Activated T-cell treated with anti-CD3 and anti-CD28 coated beads for 4 hours (primary cell): ENCODE data around the gene TUBAL3.

Experiments used
- DNase-seq: peaks from one replicate; pipeline ENCODE4 v3.0.0-alpha.2; 2020

TUBAL3 gene

DNA sequence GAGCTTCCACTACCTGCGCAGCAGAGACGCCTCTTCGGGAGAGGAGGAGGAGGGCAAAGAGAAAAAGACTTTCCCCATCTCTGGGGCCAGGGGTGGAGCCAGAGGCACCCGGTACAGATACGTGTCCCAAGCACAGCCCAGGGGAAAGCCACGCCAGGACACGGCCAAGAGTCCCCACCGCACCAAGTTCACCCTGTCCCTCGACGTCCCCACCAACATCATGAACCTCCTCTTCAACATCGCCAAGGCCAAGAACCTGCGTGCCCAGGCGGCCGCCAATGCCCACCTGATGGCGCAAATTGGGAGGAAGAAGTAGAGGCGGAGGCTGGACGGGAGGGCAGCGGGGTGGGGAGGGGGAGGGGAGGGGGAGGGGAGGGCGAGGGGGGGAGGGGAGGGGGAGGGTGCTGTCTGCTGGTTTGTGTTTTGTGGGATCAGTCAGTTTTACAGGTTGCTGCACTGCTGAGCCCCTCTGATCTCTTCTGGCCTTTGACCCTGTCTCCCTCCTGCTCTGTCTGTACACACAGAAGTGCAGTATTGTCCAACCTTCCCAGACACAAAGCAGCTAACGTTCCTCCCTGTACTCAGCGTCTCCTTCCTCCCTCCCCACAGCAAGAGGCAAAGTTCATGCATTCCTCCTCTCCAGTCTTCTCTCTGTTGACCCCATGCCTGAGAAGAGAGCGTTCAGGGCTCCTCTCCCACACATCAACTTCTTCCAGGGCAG, 30.6 kb downstream of the TUBAL3 start:
- no peak for DNase-seq

DNA sequence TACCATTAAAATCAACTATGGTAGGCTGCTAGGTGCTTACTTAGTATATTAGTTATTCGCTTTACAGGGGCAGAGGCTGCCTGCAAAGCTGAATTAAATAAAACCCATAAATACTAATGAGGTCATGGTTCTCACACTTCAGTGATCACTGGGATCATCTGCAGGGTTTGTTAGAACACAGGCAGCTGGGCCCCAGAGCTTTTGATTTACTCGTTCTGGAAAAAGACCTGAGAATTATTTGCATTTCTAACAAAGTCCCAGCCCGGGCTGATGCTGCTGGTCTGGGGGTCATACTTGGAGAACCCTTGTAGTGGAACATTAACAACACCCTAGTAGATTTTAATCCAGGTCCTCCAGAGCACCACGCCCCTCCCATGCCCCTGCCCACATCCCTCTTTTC, 31.3 kb downstream of the TUBAL3 start:
- no peak for DNase-seq

DNA sequence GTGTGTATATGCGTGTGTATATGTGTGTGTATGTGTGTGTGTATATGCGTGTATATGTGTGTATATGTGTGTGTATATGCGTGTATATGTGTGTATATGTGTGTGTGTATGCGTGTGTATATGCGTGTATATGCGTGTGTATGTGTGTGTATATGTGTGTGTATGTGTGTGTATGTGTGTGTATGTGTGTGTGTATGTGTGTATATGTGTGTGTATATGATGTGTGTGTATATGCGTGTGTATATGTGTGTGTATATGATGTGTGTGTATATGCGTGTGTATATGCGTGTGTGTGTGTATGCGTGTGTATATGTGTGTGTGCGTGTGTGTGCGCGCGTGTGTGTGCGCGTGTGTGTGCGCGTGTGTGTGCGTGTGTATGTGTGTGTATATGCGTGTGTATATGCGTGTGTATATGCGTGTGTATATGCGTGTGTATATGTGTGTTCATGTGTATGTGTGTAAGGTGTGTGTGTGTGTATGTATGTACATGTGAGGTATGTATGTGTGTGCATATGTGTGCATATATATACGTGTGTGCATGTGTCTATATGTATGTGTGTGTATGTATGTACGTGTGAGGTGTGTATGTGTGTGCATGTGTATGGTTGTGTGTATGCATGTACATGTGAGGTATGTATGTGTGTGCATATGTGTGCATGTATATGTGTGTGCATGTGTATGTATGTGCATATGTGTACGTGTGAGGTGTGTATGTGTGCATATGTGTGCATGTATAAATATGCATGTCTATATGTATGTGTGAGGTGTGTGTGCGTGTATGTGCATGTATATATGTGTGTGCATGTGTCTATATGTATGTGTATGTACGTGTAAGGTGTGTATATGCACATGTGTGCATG, 33.9 kb downstream of the TUBAL3 start:
- no peak for DNase-seq

DNA sequence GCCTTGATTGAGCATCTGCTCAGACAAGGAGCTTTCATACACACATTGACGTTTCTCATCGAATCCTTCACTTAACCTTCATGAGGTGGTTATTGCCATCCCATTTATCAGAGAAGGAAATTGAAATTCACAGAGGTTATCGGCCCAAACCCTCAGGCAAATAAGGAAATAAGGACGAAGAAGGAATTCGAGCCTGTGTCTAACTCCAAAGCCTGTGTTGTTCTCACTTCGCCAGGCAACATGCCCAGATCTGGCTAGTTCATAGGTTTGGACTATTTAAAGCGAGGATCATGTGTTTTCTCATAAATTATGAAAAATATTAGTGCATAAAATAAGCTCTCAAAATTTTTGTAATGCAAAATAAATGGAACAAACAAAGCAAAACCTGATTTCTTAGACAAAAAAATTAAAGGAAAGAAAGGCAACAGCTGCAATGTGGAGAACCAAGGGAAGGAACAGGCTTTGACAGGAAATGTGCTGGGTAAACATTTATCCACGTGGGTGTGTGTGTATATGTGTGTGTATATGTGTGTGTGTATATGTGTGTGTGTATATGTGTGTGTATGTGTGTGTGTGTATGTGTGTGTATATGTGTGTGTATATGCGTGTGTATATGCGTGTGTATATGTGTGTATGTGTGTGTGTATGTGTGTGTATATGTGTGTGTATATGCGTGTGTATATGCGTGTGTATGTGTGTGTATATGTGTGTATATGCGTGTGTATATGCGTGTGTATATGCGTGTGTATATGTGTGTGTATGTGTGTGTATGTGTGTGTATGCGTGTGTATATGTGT, 35.1 kb downstream of the TUBAL3 start:
- no peak for DNase-seq

DNA sequence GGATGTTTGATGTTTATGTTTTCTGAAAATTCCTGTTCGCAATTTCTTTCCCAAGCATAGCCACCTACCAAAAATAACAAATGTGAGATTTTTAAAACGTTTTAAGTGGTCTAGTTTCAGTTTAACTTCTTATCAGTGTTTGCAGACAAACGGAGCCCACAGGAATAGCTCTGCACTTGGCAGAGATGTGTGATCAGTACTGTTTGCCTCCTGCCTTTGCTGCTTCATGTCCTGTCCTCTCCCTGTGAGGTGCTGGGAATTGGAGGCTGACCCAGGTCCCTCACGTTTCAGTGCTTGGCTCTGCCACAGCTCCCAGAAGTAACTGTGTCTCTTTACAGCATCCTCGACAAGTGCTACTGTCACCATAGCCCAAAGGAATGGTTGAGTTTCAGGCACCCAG, 38.7 kb downstream of the TUBAL3 start:
- no peak for DNase-seq

DNA sequence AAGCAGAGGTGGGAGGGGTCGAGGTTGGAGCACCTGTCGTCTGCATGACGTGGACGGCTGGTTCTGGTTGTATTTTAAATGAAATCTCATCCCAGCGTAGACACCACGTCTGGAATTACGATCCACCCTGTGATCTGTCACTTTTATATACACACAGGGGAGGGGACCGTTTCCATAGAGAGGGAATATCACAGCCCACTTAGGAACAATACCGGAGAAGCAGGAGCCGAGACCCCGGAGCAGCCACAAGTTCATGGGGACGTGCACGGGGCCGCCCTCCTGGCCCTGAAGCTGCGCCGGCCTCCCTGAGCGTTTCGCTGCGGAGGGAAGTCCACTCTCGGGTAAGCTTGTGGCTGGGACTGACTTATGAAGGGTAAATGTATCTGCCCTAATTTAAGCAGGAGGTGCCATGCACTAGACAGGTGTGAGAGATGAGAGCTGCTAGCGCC, 39.7 kb downstream of the TUBAL3 start, which contains the start of gene UCN3:
TSS of gene UCN3 (plus strand) at position 77 of the 449 bp plus-strand sequence. CDS start 8,755 bp downstream, outside the sequence.
- DNase-seq, result no peak

DNA sequence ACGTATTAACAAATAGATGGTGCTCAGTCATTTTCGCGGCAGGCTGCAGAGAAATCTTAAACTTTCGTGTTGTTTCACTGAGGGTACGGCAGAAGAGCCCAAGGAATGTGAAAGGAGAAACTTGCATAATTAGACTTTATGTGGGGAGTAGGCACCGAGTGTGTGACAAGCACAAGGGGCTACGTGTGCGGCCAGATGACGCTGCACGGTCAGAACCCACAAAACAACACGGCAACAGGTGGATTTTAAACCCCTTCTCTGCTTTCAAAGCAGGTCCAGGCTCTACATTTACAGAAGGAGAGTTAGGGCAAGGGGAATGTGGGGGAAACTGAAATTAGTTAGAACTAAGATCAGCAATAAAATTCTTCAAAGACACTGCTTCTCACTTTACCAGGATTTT, 40.3 kb downstream of the TUBAL3 start:
- no peak for DNase-seq

DNA sequence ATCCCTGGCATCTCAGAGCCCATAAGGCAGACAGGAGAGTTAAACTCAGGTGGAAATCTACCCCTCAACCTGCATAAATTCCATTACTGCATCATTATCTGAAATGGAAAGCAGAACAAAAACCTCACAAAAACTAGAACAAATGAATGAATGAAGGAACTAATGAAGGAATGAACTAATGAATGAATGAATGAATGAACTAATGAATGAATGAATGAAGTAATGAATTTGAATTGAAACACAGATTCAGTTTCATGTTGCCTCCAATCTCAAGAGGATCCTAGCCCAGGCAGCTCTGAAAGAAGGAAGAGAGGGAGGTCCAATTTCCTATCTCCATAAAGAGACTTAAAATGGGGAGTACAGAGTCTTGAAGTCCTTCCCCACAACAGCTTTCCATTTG, 41.8 kb downstream of the TUBAL3 start:
- DNase-seq, result no peak

DNA sequence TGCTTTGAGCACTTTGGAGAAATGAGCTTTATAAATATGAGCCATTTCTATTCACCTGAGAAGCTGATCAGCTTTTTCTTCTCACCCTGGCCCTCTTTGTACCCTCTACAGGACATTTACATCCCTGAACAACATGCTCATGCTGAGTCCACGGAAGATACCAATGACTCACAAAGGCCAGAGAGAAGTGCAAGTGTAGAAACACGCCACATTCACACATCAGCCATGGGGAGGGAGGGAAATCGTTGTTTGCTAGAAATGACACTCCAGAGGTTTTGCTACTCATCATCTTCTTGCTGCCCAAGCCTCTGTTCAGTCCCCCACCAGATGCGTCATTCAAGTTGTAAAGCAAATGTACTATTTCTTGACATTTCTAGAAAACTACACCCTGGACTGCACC, 42.7 kb downstream of the TUBAL3 start:
- no peak for DNase-seq

DNA sequence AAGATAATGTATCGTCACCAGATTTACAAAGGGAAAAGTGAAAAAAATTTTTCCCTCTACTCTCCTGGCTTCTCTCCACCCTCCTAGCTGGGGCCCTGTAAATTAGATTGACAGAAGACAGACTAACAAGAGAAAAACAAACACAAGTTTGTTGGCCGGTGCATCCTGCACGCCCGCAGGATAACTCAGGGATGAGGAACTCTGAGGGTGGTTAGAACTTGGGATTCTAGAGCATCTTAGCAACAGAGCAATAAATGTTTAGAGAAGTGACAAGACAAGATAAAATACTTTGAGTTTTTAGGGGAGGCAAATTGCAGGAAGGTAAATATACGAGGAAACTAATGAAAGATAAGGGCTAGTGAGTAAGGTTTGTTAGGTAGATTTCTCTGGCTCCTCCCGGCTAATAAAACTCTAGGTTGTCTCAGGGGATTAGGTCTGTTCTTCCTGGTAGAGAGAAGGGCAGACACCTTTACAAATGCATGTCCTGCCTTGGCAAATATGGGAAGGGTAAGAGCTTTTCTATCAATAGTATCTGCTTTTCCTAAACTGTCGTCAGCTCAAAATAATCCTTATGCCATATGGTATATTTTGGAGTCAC, 44.2 kb downstream of the TUBAL3 start:
- no peak for DNase-seq

DNA sequence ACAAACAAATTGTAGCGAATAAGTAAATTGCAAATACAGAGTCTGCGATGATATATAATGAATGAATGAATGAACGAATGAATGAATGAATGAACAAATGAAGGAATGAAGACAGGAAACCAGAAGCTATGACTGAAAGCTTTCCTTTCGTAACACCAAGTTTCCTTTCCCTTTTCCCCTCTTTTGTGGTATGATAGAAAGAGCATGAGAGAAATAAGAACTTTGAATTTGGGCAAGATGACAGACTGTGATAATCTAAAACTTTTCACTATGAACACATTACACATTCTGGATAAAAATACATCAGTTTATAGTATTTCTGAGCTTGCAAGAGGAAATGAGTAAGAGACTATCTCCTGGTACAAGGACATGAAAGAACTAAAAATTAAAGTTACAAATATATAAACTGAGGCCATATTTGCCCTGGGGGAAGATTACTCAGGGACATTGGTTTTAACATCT, 48.3 kb downstream of the TUBAL3 start:
- DNase-seq, result no peak

DNA sequence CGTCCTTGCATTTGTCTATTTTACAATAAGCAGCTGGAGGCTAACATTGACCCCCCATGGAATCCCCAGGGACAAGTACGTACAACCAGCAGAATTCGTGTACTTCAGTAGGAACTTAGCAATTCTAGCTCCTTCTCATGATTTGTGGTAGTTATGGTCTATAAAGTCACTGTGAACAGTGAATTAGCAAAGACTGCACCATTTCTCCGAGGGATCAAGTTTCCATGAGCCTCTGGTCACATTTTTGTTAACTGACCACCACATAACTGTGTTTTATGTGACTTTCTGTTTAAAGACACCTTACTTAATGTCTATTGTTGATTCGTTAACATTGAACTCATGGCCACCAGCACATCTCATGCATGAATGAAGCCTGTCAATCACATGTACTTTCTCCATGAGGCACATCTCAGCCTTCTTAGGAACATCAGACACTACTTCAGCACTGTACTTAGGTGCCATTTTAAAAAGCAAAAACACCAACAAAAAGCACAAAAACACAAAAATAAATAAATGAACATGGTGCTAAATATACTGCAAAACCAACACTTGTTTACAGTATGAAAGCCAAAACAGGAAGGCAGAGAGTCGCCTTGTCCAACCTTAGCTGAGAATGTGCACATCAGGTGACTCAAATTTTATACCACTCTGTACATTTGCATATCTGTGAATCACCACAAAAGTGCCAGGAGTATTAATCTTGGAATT, 48.9 kb downstream of the TUBAL3 start:
- no peak for DNase-seq

DNA sequence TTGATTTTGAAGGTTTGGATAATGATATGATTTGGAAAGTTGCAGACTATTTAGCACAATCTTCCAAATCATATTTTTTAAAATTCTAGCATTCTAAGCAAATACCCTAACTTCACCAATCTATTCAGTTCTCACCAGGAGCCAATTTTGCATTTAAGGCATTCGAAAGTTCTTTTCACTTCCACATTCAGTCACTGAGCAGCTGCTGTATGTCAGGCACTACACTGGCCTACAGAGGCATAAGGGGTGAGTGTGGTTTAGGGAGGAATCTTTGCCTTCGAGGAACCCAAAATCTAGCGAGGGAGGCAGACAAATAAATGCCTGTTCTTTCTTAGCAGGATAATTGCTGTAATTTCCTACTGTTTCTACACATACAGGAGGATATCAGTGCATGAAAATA, 50.6 kb downstream of the TUBAL3 start:
- DNase-seq, result no peak

DNA sequence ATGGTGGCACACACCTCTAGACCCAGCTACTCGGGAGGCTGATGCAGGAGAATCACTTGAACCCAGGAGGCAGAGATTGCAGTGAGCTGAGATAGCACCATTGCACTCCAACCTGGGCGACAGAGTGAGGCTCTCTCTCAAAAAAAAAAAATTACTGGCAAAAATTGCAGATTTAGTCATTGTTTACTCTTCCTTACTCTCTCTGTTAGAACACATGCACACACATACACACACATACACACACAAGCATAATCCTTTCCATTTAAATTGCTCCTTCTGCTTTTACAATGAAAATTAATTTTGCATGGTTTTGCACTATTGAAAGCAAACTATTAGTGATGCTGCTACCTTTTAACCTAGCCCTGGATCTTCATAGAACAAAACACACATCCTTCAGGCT, 55.3 kb downstream of the TUBAL3 start:
- no peak for DNase-seq

DNA sequence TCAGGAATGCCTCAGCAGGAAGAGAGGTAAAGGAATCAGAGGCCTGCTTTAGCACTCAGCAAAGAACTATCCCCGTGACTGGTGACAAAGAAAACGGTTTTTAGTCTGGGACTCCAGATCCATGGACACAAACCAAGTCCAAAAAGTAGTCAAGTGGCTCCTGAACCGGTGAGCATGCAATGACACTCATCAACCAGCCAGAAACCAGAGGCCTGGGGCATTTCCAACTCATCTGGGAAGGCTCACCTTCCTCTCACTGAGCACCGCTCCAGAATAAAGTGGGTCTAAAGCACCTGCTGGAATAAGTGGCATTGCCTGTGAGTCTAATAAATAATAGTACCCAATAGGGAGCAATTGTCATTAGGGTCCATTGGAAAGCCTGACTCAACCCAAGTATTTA, 57.7 kb downstream of the TUBAL3 start:
- no peak for DNase-seq

DNA sequence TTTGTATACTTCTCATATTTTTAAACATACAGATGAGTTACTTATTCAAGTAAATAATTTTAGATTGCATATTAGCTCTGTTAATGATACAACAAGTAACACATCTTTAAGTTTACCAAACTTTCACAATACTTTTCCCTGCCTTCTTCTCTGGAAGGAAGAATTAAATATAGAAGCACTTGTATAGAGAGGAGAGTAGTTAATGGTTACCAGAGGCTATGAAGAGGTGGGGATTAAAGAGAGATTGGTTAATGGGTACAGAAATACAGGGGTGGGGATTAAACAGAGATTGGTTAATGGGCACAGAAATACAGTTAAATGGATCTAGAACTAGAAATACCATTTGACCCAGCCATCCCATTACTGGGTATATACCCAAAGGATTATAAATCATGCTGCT, 59.9 kb downstream of the TUBAL3 start:
- DNase-seq, result no peak

DNA sequence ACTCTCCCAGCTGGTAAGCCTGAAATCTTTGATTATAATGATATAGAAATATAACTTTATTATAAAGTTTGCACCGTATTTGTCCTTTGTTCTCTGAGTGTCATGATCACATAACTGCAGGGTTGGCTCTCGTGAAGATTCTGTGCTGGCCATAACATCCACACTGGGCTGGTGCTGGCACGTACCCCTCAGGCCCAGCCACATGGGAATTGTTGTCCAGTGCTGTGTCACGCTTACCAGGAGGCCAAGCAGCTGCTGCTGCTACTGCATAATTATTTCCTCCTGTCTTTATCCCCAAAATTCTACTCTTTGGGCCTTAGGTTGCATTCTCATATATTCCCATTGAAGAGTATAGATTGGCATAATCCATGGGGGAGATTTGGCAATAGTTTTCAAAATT, 60.6 kb downstream of the TUBAL3 start:
- no peak for DNase-seq

DNA sequence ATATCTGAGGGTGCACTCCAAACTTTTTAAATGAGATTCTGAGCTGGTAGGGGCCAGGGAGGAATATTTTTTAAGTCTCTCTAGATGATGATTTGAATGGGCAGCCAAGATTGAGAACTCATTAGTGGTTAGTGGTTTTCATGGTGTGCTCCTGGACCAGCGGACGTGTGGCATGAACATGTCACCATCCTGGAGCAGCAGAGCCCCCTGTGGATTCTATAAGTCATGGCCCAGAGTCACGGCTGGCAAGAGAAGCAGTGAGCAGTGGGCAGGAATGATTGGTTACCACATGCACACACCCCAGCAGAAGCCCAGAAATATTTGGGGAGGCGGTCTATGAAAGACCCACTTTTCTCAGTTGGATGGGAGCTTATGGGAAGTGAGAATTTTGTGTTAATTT, 61.1 kb downstream of the TUBAL3 start:
- DNase-seq, result no peak
